PC-3 (cell line): ENCODE results near the gene SLC1A7. TPM values are rescaled to one million over a fixed set of nuclear protein-coding genes. Genes with fewer than 3 reads are reported as not detected.

Experiments used
- ATAC-seq: fragments of 200-7000 bp; cut with Tn5 transposase; 2 replicates; pipeline ENCODE4 v1.9.1; 2020; ENCODE audit warnings: mild to moderate bottlenecking, moderate library complexity
- BruUV-seq: library from RNA; stranded (reverse); fragments of 400-500 nt; replicated peaks from 2 replicates; lab custom pipeline; 2021; lab: Mats Ljungman, UMichigan
- CTCF ChIA-PET: fragments of 300-600 bp; sonication (Branson Sonifier 250); formaldehyde crosslinking; loops from one replicate; lab custom pipeline; 2022; ENCODE audit warnings: antibody characterized with exemption; lab: Charles Lee
- POLR2A ChIA-PET: fragments of 300-600 bp; sonication (Branson Sonifier 250); formaldehyde crosslinking; loops from one replicate; lab custom pipeline; 2022; ENCODE audit warnings: antibody characterized with exemption; ENCODE audit not compliant: unreplicated experiment; lab: Charles Lee
- DNase-seq: peaks from one replicate; pipeline ENCODE4 v3.0.0-alpha.2; 2015
- H2AFZ ChIP-seq: fragments of 300-600 bp; sonication (generic); 2 replicates; pipeline ENCODE4 v1.6.0; 2016; ENCODE audit warnings: antibody characterized with exemption, low read length
- H3F3A ChIP-seq: fragments of 300-600 bp; sonication (generic); one replicate; pipeline ENCODE4 v1.6.0; 2017; ENCODE audit warnings: antibody characterized with exemption, low read length, control low read depth, mild to moderate bottlenecking; ENCODE audit not compliant: unreplicated experiment
- H3K27ac ChIP-seq: fragments of 300-600 bp; sonication (generic); 2 replicates; pipeline ENCODE4 v1.5.1; 2016; ENCODE audit warnings: mild to moderate bottlenecking, low read length
- H3K27me3 ChIP-seq: fragments of 300-600 bp; sonication (generic); 2 replicates; pipeline ENCODE4 v1.6.1; 2016; ENCODE audit warnings: low read length, mixed read lengths
- H3K36me3 ChIP-seq: fragments of 300-600 bp; sonication (generic); 2 replicates; pipeline ENCODE4 v1.6.1; 2016; ENCODE audit warnings: low read depth, mixed run types, low read length, mixed read lengths
- H3K4me1 ChIP-seq: fragments of 300-600 bp; sonication (generic); 2 replicates; pipeline ENCODE4 v1.5.1; 2016; ENCODE audit warnings: low read length; ENCODE audit not compliant: insufficient read depth
- H3K4me2 ChIP-seq: fragments of 300-600 bp; sonication (generic); 2 replicates; pipeline ENCODE4 v1.6.0; 2016; ENCODE audit warnings: low read length
- H3K4me3 ChIP-seq: fragments of 300-600 bp; sonication (generic); 2 replicates; pipeline ENCODE4 v1.5.1; 2016; ENCODE audit warnings: mild to moderate bottlenecking, low read length, mixed read lengths
- H3K79me2 ChIP-seq: fragments of 300-600 bp; sonication (generic); 2 replicates; pipeline ENCODE4 v1.6.1; 2017; ENCODE audit warnings: low read length, mixed read lengths
- H3K9ac ChIP-seq: fragments of 300-600 bp; sonication (generic); 2 replicates; pipeline ENCODE4 v1.6.0; 2016; ENCODE audit warnings: mild to moderate bottlenecking, low read length
- H3K9me2 ChIP-seq: fragments of 300-600 bp; sonication (generic); replicated peaks from 2 replicates; pipeline ENCODE4 v1.6.1; 2016; ENCODE audit warnings: mixed run types, low read length, mixed read lengths
- H3K9me3 ChIP-seq: fragments of 300-600 bp; sonication (generic); 2 replicates; pipeline ENCODE4 v1.6.1; 2016; ENCODE audit warnings: low read length, mixed read lengths
- H4K20me1 ChIP-seq: fragments of 300-600 bp; sonication (generic); 2 replicates; pipeline ENCODE4 v1.6.1; 2016; ENCODE audit warnings: low read length, mixed read lengths
- CTCF ChIP-seq: fragments of 300-600 bp; sonication (generic); conservative IDR thresholded peaks from 2 replicates; pipeline ENCODE4 v1.5.1; 2017; ENCODE audit warnings: antibody characterized with exemption, low read depth, mild to moderate bottlenecking, low read length
- EZH2 ChIP-seq: fragments of 300-600 bp; sonication (generic); IDR thresholded peaks from one replicate; pipeline ENCODE4 v1.6.1; 2017; ENCODE audit warnings: antibody characterized with exemption, mild to moderate bottlenecking, low read length; ENCODE audit not compliant: unreplicated experiment
- EZH2phosphoT487 ChIP-seq: fragments of 300-600 bp; sonication (generic); IDR thresholded peaks from 2 replicates; pipeline ENCODE4 v1.6.1; 2018; ENCODE audit warnings: mild to moderate bottlenecking, antibody characterized with exemption, low read length, borderline replicate concordance
- intact Hi-C: fragments of 100-400 bp; cut with micrococcal nuclease; formaldehyde crosslinking; loops from 2 replicates; pipeline ENCODE4 v1.9.0; 2023
- total RNA-seq: library from RNA; depleted of rRNA; stranded (reverse); fragments of >200 nt; gene quantifications from 2 replicates; pipeline ENCODE4 v1.2.3, GENCODE V29; 2014

Gene SLC1A7
- total RNA-seq, 1 experiment from 2014 or later: 0.26 TPM

GRCh38 chr1:53126495-53126894, 15.9 kb downstream of the SLC1A7 start:
- H3K9ac ChIP-seq: no peak overlapping the region
- no peak overlapping the region for H3K4me2 ChIP-seq
- TF ChIP-seq EZH2phosphoT487: no peak
- no peak for TF ChIP-seq CTCF
- TF ChIP-seq EZH2: no peak
- no peak overlapping the region for H3K27ac ChIP-seq
- H3K9me3 ChIP-seq: no peaks in the 10 kb centered on the region
- H3F3A ChIP-seq: no peaks in the 10 kb centered on the region
- H3K79me2 ChIP-seq: no peaks in the 10 kb centered on the region
- no peak overlapping the region for H2AFZ ChIP-seq
- no peaks in the 10 kb centered on the region for H4K20me1 ChIP-seq
- BruUV-seq: no TSS peak
- H3K4me1 ChIP-seq: peaks cover 9% of the 10 kb centered on the region
- POLR2A ChIA-PET: no interaction called here
- CTCF ChIA-PET: no interaction called here
- H3K27me3 ChIP-seq: no peaks in the 10 kb centered on the region
- ATAC-seq (no peak), DNase-seq (no peak)
- no peak overlapping the region for H3K4me3 ChIP-seq
- H3K36me3 ChIP-seq: no peaks in the 10 kb centered on the region
- intact Hi-C loops: no loop called here
- H3K9me2 ChIP-seq: no peaks in the 10 kb centered on the region

DNA sequence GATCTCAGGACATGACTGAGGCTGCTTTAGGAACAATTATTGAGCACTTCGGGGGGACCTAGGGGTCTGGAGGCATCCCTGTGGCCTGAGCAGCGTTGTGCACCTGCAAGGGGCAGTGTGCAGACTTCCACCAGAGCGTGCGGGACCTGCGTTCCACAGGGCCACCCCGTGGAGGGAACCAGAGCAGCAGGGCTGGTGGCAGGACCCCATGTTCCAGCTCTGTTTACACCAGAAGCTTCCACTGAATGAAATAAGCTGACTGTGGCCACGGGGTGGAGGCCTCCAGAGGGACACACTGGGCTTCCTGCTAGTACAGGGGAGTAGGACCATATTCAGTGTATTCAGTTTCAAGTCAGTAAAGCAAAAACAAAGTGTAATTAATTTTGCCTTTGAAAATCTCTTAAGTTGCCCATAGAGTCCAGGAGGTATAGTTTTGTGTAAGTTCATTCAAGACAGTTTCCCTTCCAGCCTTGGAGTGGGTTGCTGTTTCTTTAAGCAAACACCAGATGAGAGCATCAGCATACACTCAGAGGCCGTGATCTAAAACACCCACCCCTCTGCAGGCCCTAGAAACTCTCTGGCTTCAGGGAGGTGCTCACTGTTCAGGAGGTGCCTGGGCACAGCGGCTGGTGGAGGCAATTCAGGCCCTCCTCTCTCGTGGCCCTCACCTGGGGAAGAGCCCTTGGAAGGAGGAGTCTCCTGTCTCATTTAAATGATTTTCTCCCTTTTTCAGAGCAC, 16.6 kb downstream of the SLC1A7 start:
- no peak overlapping the region for H3K4me3 ChIP-seq
- ChIA-PET CTCF (no interaction called here), POLR2A (no interaction called here)
- no peaks in the 10 kb centered on the region for H3K9me3 ChIP-seq
- H3F3A ChIP-seq: no peaks in the 10 kb centered on the region
- no peak for ATAC-seq
- no peaks in the 10 kb centered on the region for H3K27me3 ChIP-seq
- H4K20me1 ChIP-seq: no peaks in the 10 kb centered on the region
- no peak overlapping the region for H3K27ac ChIP-seq
- BruUV-seq: no TSS peak
- no peaks in the 10 kb centered on the region for H3K79me2 ChIP-seq
- no peak for DNase-seq
- TF ChIP-seq EZH2: no peak
- TF ChIP-seq CTCF: no peak
- no peak for TF ChIP-seq EZH2phosphoT487
- H3K4me1 ChIP-seq: peaks cover 11% of the 10 kb centered on the region
- no peak overlapping the region for H3K9ac ChIP-seq
- H3K36me3 ChIP-seq: no peaks in the 10 kb centered on the region
- H3K4me2 ChIP-seq: no peak overlapping the region
- H3K9me2 ChIP-seq: no peaks in the 10 kb centered on the region
- intact Hi-C loops: no loop called here
- no peak overlapping the region for H2AFZ ChIP-seq

GRCh38 chr1:53125122-53125521, 17.3 kb downstream of the SLC1A7 start:
- Histone ChIP-seq H4K20me1 (no peaks in the 10 kb centered on the region), H3K79me2 (no peaks in the 10 kb centered on the region), H3K9me3 (no peaks in the 10 kb centered on the region), H2AFZ (no peak overlapping the region), H3K36me3 (no peaks in the 10 kb centered on the region), H3K4me3 (no peak overlapping the region), H3K4me1 (peaks cover 11% of the 10 kb centered on the region), H3F3A (no peaks in the 10 kb centered on the region), H3K27ac (no peak overlapping the region), H3K9ac (no peak overlapping the region), H3K9me2 (no peaks in the 10 kb centered on the region), H3K27me3 (no peaks in the 10 kb centered on the region), H3K4me2 (no peak overlapping the region)
- DNase-seq (no peak), ATAC-seq (no peak)
- POLR2A ChIA-PET: no interaction called here
- BruUV-seq: no TSS peak
- TF ChIP-seq EZH2 (no peak), EZH2phosphoT487 (no peak), CTCF (no peak)
- intact Hi-C loops: no loop called here
- CTCF ChIA-PET: no interaction called here
